ENCODE data around the gene ZNF768. TPM values are rescaled to one million over a fixed set of nuclear protein-coding genes. Genes with fewer than 3 reads are reported as not detected.
A peak's percentile ranks its signal among the peaks of the same experiment; 100 is the strongest.

ZNF768 gene
- total and polyA plus RNA-seq, 12 donors, result 36.0 to 75.1 (median 45.9) TPM

GRCh38 chr16:30533748-30534367 lies 7.5 kb upstream of the ZNF768 start:
- peak overlapping the region; percentile 71 to 94 (median 80) for H3K4me3 ChIP-seq
- ATAC-seq (peak in 2 of 8 donors; percentile 2 to 18), DNase-seq (no peak)
- H3K4me1 ChIP-seq, result peaks cover 0 to 38% (median 26%) of the 10 kb centered on the region in 9 donors
- peak overlapping the region; percentile 78 to 98 (median 96) for H3K27ac ChIP-seq
- 18 to 22% methylated on average over 29 of the region's 29 CpGs for WGBS, 2 donors
- H3K36me3 ChIP-seq, result peaks cover 0 to 34% (median 18%) of the 10 kb centered on the region in 9 donors
- no peak for TF ChIP-seq CTCF (IDR thresholded peaks at IDR 0.05)
- H3K9me3 ChIP-seq, result no peaks in the 10 kb centered on the region
- no peaks in the 10 kb centered on the region for H3K27me3 ChIP-seq
- intact Hi-C loops (cut with DNase I), result loop anchor here in 8 of 10 donors (2.0 to 10.0 kb wide), 9 partner anchors 23 to 469 kb away; partner anchors contain the start of genes ZNF785 (in 4 of the 8), ZNF688 (in 2 of the 8), ZNF764 (in 2 of the 8) and ALDOA (in 1 of the 8)

DNA sequence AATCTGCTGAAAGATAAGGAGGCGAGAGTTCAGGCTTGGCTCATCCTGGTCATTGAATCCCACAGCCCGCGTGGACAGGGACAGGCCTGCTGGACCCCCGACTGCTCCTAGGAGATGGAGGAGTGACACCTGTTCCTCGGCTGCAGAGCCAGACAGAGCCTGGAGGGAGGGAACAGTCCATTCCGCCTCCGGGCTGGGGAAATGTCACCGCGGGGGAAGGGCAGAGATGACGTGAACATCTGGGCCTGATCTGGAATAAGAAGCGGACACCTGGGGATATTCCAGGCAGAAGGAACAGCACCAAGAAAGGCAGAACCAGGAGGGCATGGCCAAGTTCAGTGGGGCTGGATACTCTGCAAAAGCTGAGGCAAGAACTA lies 6.8 kb upstream of the ZNF768 start:
- TF ChIP-seq CTCF (IDR thresholded peaks at IDR 0.05), result no peak
- no peaks in the 10 kb centered on the region for H3K27me3 ChIP-seq
- peak overlapping the region in 2 of 10 donors; percentile 76 to 89 for H3K4me3 ChIP-seq
- intact Hi-C loops (cut with DNase I), result loop anchor here in 5 of 10 donors (5.0 to 10.0 kb wide), 6 partner anchors 39 to 468 kb away; partner anchors contain the start of genes ZNF785 (in 3 of the 5), ZNF688 (in 2 of the 5), ALDOA (in 1 of the 5) and SRCAP (in 1 of the 5)
- peaks cover 0 to 34% (median 18%) of the 10 kb centered on the region in 9 donors for H3K36me3 ChIP-seq
- WGBS, 2 donors, result 67 to 68% methylated on average over 11 of the region's 11 CpGs
- H3K9me3 ChIP-seq, result no peaks in the 10 kb centered on the region
- ATAC-seq (no peak), DNase-seq (no peak)
- H3K27ac ChIP-seq, result peak overlapping the region in 5 of 10 donors; percentile 89 to 98 (median 98)
- peaks cover 0 to 43% (median 33%) of the 10 kb centered on the region in 9 donors for H3K4me1 ChIP-seq

DNA sequence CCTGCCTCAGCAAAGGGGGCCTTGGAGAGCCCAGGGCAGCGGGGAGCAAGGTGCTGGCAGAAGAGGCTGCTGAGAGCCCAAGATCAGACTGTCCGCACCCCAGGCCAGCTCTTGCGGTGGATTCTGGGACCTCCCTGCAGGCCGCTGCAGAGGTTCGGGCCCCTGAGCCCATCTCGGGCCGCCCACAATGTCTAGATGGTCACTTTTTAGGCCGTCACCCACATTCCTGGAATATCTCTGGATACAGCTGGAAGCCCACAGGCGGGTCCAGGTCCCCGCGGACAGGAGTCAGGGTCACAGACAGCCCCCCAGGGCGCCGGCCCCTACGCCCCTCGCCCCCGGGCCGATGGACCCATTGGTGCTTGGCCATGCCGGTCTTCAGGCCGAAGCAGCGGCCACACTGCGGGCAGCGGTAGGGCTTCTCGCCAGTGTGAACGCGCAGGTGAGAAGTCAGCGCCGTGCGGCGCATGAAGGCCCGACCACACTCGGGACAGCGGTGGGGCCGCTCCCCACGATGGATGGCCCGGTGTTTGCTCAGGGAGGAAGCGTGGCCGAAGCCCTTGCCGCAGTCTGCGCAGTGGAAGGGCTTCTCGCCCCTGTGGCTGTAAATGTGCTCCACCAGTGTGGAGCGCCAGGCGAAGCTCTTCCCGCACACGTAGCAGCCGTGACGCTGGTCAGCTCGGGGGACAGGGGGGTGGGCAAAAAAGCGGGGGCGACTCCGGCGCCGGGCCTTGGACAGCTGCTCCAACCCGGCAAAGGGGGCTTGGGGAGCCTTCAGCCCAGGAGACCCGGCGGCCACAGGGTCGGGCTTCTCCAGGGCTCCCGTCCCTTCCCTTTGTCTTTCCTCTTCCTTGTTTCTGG lies 6.1 kb upstream of the ZNF768 start:
- H3K9me3 ChIP-seq, result no peaks in the 10 kb centered on the region
- 95% methylated on average over 56 to 57 of the region's 57 CpGs for WGBS, 2 donors
- H3K4me1 ChIP-seq, result peaks cover 5 to 49% (median 39%) of the 10 kb centered on the region in 9 donors
- DNase-seq, result no peak
- peaks cover 0 to 34% (median 18%) of the 10 kb centered on the region in 9 donors for H3K36me3 ChIP-seq
- H3K27me3 ChIP-seq, result no peaks in the 10 kb centered on the region
- TF ChIP-seq CTCF (IDR thresholded peaks at IDR 0.05), result no peak
- no peak for ATAC-seq
- H3K4me3 ChIP-seq, result no peak overlapping the region
- intact Hi-C loops (cut with DNase I), result loop anchor here in 5 of 10 donors (5.0 to 10.0 kb wide), 6 partner anchors 40 to 468 kb away; partner anchors contain the start of genes ZNF785 (in 3 of the 5), ZNF688 (in 2 of the 5), ALDOA (in 1 of the 5) and SRCAP (in 1 of the 5)
- H3K27ac ChIP-seq, result peak overlapping the region in 1 of 10 donors; percentile 98
